ENCODE data around the gene ARID3B.
"Not testable (repeated sequence)": the region's sequence is repeated elsewhere in the genome, so short reads cannot be mapped to it uniquely, and the experiment has no call there.

The ARID3B gene

DNA sequence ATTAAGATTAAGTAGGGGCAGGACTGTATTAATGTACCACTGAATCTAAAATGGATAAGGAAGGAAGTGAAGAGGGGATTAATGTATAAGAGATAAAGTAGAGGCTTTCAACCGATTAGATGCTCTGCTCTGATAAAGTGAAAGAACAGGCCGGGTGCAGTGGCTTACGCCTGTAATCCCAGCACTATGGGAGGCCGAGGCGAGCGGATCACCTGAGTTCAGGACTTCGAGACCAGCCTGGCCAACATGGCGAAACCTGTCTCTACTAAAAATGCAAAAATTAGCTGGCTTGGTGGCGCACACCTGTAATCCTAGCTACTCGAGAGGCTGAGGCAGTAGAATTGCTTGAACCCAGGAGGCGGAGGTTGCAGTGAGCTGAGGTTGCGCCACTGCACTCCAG lies 1.5 kb upstream of the ARID3B start:
- DNase-seq = not testable (repeated sequence)

DNA sequence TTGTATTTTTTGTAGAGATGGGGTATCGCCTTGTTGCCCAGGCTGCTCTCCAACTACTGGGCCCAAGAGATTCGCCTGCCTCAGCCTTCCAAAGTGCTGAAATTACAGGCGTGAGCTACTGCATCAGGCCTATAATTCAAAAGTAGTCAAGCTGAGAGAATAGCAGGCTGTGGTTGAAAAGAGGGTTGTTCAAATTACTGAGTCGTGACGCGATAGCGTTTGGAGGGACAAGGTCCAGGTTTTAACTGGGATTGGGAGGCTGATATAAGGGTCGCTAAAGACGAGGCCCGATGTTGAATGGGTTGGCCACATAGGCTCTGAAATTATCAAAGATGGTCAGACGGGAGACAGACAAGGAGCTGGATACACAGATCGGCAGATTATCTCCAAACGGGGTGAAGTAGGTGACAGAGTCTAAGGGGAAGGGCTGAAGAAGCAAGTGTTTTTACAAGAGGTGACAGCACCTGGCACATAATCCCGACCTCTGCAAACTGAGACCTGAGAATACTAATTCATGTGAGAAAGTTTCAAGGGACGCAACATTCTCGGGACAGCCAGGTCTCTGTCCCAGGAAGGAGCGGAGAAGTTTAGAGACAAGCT lies 759 bp upstream of the ARID3B start:
- no peak for DNase-seq

DNA sequence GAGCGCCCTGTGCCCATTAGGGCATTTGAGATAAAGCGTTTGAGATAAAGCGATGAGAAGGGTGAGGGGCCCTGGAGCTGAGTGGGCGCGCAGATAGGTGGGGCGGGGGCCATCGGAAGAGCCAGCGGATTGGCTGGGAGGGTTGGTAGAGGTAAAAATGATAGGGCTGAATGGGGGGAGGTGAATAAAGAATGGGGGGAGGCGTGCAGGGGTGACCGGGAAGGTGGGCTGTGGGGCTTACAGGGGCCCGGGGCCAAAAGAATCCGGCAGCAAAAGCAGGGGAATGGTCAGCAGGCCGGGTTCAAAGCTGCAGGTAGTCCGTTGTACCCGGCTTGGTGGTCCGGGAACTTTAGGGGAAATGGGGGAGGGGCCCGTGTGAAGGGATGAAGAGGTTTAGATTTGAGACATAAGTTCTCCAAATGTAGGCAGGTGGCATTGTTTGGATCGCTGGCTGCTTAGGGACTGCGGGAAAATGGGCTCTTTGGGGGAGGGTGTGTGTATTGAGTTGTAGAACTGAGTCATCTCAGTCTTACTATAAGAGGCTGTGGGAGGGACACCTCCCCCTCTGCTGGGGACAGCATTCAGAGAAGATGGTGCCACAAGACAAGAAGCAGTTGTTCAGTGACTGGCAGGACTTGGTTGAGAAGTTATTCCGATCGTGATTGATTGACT lies 610 bp downstream of the ARID3B start:
- peak; percentile 27 to 48 for DNase-seq

DNA sequence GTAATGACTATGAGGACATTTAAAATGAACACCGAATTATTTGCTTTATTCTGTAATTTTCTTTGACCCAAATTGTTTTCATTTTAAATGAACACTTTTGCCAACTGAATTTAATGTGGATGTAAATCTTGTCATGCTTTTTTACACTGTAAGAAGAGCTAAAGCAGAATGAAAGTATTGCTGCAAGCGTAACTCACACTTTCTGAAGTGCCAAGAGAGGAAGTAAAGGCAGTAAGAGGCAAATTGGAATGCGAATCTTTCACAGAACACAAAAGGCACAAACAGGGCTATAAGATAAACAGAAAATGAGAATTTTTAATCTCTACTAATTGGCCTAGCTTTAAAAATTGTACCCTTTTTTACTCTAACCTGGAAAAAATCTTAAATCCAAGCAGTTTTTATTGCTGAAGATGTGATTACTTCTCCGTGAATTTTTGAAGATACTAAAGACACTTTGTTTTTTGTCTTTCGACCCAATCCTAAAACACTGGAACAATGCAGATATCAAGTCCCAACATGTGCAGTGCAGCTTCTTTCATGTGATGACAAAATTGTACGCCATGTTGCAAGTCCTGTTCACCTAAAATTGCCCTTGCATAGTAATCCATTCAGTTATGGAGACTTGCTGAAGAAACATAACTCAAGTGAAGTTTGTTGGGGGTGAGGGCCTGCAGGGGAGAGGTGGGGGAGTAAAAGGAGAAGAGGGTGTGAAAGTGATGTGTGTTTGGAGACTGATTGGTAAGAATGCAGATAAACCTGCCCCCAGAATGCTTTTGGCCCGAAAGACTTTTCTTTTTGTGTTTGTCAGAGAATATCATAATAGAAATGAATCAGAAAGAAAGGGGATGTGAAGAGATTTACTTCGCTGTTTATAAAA lies 1.4 kb downstream of the ARID3B start:
- DNase-seq = no peak

DNA sequence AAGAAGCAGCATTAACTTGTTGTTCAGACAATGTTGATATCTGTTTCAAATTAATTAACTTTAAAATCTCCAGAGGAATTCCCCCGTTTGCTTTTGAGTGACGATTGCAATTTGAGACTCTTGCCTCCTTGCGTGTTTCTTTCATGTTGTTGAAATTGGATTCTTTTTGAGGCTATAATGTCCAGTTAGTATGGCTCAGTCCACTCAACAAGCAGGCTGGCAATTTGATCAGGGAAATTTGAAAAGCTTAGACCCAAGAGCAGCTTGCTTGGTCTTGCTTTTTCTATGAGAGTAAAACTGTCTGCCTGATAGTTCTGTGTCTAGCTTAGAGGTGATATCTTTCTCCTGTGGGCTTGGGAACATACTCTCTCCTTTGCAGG lies 2.0 kb downstream of the ARID3B start:
- no peak for DNase-seq

DNA sequence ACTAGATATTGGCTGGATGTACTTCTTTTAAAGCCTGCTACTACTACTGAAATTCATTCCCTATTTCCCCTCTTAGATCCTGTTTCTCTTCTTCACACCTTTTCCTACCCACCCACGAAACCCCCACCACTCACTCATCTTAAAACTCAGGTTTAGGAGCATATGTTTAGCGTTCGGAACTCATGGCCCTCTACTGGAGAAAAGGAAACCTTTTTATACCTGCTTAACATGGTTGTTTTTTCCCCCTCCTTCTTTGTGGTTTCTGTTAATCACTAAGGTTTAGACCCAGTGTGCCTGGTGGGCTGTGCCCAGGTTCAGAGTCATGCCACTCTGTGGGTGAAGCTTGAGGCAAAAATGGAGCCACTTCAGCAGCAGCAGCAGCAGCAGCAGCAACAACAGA lies 2.6 kb downstream of the ARID3B start:
- peak; percentile 20 to 23 for DNase-seq

DNA sequence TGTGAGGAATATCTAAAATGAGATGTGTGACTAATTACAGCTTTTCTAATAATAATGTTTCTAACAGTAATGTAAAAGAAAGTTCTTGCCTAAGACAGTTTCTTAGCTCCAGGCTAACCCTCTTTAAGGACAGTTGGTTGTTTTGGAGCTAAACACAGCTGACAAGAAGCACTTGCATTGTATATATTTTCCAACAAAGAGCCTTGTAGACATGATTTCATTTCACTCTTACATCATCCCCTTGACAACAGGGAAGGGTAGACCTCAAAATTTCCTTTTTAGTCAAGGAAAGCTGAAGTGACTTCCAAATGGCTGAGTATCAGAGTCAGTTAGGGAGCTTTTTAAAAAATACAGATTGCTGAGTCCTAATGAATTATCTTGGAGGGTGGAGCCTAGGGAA lies 4.1 kb downstream of the ARID3B start:
- no peak for DNase-seq

DNA sequence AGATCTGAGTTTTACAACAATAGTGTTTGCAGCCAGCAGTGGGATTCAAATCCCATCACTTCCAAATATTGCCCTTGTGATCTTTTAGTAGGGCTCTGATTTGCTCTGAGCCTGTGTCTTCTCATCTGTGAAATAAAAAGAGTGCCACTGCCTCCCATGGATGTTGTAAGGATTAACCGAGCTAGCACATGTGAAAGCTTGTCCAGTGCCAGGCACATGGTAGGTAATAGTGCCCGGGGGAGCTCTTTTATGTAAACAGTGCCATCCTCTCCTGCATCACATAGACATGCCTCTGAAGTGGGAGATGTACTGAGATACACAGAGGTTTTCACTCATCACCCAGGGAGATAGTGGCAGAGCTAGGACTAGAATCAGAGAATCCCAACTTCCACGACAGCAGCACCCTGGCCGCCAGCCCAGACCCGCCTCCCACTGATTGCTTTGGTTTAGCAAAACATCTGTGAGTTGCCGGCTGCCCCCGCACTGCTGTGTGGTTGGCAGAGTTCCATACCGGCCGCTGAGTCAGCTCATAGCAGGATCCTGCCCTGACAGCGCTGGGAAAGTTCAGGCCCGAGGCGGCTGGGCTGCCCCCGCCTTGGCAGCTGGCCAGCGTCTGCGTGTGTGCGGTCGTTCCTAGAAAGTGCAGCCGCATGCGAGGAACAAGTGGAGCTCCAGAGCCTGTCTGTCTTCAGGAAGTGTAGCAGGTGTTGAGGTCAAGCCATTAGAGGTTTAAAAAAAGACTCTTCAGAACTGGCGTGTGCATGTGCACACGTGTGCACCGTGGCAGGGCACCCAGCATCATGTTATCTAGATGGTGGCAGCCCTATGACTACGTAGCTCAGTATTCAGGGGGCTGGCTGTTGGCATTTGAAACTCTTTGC lies 5.0 kb downstream of the ARID3B start:
- peak; percentile 54 to 74 for DNase-seq

DNA sequence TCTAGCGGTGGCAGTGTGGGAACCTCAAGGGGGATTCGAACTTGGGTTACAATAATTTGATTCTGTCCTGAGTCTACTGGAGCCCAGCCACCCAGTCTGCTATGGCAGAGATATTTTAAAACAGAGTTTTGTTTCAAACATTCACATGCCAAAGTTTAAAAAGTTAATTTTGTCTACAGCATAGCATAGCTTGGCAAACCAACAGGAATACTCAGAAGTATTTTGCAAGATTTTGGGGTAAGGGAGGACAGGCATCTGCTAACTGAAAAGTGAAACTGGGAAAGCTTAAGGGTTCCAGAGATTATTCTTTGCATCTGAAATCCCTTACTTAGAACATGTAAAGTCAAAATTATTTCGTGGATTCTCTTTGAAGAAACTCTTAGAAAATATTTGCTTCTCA lies 6.6 kb downstream of the ARID3B start:
- no peak for DNase-seq

DNA sequence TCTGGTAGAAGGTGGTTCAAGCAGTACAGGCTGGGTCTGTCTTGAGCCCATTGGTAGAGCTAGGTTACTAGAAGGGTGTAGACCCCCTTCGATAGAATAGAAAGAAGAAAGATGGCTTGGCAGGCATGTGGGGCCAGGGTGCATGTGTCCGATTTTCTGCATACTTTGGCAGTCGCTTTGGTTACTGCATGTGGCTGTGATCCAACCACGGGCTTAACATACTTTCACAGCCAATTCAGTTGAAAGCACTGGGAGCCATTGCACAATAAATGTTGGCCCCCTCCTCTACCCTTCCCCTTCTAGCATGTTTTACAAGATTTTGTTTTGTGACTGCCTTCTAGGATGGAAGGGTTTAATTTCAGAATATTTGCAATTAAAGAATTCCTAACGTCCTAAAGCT lies 7.2 kb downstream of the ARID3B start:
- DNase-seq = no peak

DNA sequence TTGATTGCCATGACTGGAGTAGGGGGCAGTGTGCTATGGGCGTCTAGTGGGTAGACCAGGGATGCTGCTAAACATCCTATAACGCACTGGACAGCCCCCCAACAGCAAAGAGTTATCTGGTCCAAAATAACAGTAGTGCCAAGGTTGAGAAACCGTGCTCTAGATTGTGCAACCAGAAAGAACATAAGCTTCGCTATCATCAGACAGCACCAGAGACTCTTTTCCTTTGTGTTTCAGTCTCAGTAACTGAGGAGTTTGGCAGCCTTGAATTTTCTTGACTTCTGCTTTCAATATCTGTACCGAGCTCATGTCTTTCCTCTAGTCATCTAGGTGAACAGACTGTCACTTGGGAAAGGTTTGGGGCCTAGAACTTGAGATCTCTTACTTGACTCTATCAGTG lies 8.8 kb downstream of the ARID3B start:
- DNase-seq = no peak

DNA sequence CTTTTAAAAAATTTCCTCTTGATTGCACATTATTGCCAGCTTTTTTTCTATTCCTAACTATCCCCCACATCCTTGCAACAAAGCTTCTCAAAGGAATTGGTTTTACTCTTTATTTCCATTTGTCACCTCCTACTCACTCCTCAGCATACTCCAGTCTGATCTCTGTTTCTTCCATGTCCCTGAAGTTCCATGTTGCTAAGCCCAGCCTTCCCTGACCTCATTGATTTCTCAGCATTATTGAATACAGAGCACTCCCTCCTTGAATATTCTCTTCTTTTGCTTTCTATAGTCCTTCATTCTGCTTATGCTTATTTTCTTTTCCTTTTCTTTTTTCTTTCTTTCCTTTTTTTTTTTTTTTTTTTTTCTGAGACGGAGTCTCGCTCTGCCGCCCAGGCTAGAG lies 10.7 kb downstream of the ARID3B start:
- no peak for DNase-seq

DNA sequence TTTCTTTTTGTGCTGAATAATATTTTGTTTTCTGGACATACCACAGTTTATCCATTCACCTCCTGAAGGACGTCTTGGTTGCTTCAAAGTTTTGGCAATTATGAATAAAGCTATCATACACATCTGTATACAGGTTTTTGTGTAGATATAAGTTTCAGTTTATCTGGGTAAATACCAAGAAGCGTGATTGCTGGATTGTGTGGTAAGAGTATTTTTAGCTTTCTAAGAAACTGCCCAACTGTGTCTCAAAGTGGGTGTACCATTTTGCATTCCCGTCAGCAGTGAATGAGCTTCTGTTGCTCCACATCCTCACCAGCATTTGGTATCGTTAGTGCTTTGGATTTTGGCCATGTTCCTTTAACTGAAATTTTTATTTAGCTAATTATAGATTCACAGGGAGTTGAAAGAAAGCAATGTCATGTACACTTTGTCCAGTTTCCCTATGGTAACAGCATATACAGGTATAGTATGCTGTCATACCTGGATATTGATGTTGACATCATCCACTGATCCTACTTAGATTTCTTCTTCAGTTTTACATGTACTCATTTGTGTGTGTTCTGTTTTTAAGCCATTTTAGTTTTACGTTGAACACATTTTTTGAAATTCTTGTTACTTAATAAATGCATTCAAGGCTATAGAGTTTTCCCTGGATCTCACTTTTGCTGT lies 11.9 kb downstream of the ARID3B start:
- DNase-seq = no peak

DNA sequence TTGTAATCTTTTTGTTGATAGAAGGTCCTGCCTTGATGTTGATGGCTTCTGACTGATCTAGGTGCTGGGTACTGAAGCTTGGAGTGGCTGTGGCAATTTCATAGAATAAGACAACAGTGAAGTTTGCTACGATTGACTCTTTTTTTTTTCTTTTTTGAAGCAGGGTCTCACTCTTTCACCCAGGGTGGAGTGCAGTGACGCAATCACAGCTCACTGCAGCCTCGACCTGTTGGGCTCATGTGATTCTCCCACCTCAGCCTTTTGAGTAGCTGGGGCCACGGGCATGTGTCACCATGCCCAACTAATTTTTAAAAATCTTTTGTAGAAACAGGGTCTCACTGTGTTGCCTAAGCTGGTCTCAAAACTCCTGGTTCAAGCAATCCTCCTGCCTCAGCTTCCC lies 14.2 kb downstream of the ARID3B start:
- no peak for DNase-seq

DNA sequence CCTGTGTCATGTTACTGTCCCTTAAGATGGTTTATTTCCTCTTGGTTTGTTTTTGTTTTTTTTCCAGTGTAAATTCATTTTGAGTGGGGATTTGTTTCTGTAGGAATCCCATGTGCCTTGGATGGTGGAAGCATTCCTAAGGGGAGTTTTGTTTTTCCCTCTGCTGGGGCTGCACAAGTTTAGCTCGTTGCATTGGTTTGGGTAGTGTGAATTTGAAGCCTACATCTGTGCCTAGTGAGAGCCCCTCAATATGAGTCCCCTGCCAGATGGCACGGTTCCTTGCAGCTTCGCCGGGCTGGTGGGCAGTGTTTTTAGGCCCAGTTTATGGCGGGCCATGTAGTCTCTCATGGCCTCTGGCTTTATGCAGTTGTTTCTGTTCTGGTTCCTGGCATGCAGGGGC lies 17.7 kb downstream of the ARID3B start:
- DNase-seq = no peak

DNA sequence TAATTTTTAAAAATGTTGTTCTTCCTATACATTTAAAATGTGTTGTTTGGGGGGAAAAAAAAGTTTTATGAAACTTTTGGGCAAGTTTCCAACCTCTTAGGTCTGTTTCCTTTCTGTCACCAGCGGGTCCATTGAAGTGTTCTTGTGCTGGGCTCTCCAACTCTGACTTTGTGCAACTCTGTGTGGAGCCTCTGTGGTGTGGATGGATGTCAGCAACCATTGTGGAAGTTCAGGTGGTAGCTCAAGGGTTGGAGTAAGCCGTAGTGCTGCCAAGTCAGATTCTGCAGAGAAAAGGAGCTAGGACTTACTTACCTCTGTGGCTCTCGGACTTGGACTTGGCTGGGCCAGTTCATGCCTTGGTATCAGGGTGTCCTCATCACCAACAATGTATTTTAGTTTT lies 22.4 kb downstream of the ARID3B start:
- no peak for DNase-seq

DNA sequence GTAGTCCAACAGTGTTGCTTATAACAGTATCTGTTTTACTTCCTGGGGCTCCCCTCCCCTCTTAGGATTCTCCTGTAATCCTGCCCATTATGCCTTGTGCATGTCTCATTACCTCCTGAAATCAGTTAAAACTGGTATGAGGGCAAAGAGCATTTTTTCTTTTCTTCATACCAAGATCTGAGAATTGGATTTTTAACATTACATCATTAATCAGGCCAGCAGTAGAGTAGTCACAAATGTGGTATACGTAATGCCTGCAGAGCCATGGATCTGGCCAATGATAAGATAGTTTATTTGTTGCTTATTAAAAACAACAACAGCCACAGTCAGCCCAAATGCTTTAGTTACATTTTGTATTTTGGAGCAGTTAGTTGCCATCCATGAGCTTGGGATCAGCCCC lies 23.2 kb downstream of the ARID3B start:
- DNase-seq = no peak

DNA sequence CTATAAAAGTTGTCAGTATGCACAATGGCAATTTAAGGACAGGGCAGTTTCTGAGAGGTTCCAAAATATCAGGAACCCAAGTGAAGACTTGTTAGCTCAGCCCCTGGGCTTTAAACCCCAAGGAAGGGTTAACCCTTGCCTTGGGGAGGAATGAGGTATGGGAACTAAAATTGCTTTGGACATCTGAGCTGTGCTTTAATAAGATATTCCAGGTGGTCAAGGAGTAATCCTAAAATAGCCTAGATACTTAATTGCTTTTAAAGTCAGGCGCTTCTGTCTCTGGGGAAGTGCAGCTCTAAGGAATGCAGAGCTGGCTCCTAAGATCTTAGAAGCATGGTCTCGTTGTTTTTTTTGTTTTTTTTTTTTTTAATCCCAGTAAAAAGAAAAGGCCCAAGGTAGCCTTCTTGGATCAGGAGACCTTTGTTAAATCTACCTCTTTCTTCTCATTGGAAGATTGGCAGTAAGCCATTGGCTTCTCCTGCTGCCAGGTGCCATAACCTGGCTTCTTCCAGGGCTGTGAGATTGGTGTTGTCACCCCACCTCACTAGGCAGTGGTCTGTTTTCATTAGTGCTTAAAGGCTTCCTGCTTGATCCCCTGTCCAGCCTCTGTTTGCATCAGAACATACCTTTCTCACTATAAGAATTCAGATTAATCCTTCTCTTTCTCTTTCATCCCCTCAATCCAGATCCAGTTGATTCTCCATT lies 24.5 kb downstream of the ARID3B start:
- DNase-seq = no peak

DNA sequence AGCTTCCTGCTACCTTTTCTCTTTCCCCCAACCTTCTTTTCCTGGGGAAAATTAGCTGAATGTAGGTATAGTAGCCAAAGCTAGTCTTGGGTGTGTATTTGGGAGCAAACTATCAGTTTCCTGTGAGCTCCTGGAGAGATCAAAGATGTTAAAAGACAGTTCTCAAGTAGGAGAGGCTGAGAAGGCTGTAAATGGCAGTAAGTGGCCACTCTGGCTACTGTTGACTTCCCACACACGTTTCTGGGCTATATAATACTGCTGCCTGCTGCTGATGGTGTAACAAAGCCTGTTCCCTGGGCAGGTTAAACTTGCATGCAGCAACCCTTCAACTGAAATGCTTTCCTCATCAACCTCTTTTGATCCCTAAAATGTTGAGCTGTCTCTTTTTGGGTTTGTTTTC lies 27.6 kb downstream of the ARID3B start:
- DNase-seq = no peak

DNA sequence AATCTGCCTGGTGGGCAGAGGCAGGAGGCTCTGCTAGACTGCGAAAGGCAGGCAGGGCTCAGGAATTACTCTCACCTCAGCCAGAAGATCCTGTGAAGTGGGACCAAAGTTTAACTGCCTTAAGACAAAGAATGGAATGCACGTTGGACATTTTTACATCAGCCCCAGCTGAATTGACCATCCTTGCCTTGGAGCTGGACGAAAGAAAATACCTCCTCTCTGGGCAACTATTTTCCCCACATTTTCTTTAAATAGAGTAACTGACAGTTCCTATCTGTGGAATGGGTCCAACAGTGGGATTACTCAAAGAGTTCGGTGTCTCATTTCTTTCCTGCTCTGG lies 28.7 kb downstream of the ARID3B start:
- DNase-seq = no peak

DNA sequence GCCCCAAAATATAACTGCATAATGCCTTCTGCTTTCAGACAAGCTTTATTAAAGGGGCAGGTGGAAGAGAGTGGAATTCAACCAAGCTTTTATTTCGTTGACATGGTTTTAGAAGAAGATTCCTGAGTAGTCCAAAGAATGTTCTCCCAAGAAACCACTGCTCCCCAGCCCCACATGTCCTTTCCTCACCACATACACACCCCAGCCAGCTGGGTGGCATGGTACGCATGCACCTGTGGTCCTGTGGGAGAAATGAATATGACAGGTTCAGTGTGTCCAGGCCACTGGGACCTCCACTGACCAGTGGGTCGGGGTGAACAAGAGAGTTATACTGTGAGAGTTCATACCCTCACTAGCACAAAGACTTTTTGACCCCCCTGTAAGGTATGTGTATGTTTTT lies 30.2 kb downstream of the ARID3B start:
- no peak for DNase-seq

DNA sequence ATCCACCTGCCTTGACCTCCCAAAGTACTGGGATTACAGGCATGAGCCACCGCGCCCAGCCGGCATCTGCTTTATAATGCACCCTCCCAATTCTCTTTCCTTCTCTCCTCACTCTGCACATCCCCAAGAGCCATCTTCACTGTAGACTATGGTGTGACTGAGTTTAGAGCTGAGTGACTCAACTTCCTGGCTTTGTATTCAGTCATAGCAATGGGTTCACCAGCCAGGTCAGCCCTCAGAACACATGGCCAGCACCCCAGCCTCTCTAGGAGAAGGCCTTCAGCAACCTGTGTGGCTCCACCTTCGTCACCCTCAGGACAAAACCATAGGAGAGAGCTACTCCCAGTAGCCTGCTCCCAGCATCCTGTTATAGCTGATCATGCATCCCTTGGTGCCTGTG lies 33.0 kb downstream of the ARID3B start:
- no peak for DNase-seq
